Measurements from ENCODE around the gene DLG2. TPM values are rescaled to one million over a fixed set of nuclear protein-coding genes. Genes with fewer than 3 reads are reported as not detected.

DLG2 gene
- polyA plus RNA-seq, 3 donors = 0.24 to 0.39 TPM; not detected in 1

DNA sequence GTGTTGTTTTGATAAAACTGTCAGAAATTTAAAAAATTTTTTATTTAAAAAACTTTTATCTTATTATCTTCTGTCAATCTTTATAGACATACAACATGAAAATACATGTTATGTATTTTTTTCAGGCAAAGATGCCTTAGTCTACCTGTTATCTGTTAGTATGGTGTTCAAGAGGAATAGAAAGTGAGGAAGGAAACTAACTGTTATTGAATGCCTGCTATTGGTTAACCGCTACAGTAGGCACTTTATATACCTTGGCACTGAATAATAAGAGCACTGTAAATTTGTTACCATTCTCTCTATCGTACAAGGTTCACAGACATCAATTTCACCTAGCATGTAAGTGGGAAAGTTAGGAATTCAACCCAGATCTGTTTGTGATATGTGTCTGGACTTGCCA, 2068.9 kb downstream of the DLG2 start:
- Mint-ChIP-seq H3K27ac (no peak overlapping the region), H3K36me3 (no peaks in the 10 kb centered on the region), H3K4me3 (no peak overlapping the region), H3K4me1 (no peaks in the 10 kb centered on the region), H3K9me3 (peaks cover 0 to 4% (median 1%) of the 10 kb centered on the region in 7 donors), H3K27me3 (ENCODE audit: low read depth in 3 of 3) (peaks cover 0 to 2% (median 0%) of the 10 kb centered on the region in 3 donors)
- WGBS (ENCODE audit: insufficient coverage) = no CpG with 5 or more reads among the region's 2 CpGs
- no peaks in the 10 kb centered on the region for H3K4me1 ChIP-seq (ENCODE audit: control insufficient read depth in 1 of 2, insufficient read depth in 2 of 2, low read length in 2 of 2)
- no peaks in the 10 kb centered on the region for H3K9me3 ChIP-seq (replicated peaks in 1 of 2; ENCODE audit: control insufficient read depth in 1 of 2, insufficient read depth in 1 of 2, low read length in 2 of 2)
- no peaks in the 10 kb centered on the region for H3K79me2 ChIP-seq (ENCODE audit: insufficient read depth, low read length)
- no peak overlapping the region for H3K4me2 ChIP-seq (replicated peaks; ENCODE audit: extremely low read depth, low read length, poor library complexity, severe bottlenecking)
- intact Hi-C loops (cut with micrococcal nuclease) = no loop called here
- TF ChIP-seq, protein P1, sequence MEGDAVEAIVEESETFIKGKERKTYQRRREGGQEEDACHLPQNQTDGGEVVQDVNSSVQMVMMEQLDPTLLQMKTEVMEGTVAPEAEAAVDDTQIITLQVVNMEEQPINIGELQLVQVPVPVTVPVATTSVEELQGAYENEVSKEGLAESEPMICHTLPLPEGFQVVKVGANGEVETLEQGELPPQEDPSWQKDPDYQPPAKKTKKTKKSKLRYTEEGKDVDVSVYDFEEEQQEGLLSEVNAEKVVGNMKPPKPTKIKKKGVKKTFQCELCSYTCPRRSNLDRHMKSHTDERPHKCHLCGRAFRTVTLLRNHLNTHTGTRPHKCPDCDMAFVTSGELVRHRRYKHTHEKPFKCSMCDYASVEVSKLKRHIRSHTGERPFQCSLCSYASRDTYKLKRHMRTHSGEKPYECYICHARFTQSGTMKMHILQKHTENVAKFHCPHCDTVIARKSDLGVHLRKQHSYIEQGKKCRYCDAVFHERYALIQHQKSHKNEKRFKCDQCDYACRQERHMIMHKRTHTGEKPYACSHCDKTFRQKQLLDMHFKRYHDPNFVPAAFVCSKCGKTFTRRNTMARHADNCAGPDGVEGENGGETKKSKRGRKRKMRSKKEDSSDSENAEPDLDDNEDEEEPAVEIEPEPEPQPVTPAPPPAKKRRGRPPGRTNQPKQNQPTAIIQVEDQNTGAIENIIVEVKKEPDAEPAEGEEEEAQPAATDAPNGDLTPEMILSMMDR (IDR thresholded peaks at IDR 0.05) = no peak
- no peak overlapping the region for H3K9ac ChIP-seq (ENCODE audit: insufficient read depth, low read length, poor library complexity, severe bottlenecking)
- no peaks in the 10 kb centered on the region for H3K27me3 ChIP-seq (ENCODE audit: control insufficient read depth in 2 of 2, insufficient read depth in 2 of 2, low read length in 2 of 2)
- no peak overlapping the region for H3K4me3 ChIP-seq (replicated peaks in 1 of 3; ENCODE audit: low read depth in 2 of 3, low read length in 3 of 3)
- no peak for DNase-seq
- H4K20me1 ChIP-seq (ENCODE audit: insufficient read depth, low read length) = no peaks in the 10 kb centered on the region
- H3K27ac ChIP-seq (ENCODE audit: low read depth in 1 of 2, low read length in 2 of 2) = no peak overlapping the region
- no peaks in the 10 kb centered on the region for H3K36me3 ChIP-seq (replicated peaks in 1 of 2; ENCODE audit: control insufficient read depth in 1 of 2, insufficient read depth in 2 of 2, low read length in 2 of 2)
- no peak overlapping the region for H2AFZ ChIP-seq (ENCODE audit: insufficient read depth, low read depth, low read length, poor library complexity, severe bottlenecking)

GRCh38 chr11:83557653-83558052, 2069.5 kb downstream of the DLG2 start:
- intact Hi-C loops (cut with micrococcal nuclease) = no loop called here
- peaks cover 0 to 2% (median 0%) of the 10 kb centered on the region in 3 donors for H3K27me3 Mint-ChIP-seq (ENCODE audit: low read depth in 3 of 3)
- Histone ChIP-seq H3K9me3 (replicated peaks in 1 of 2; ENCODE audit: control insufficient read depth in 1 of 2, insufficient read depth in 1 of 2, low read length in 2 of 2) (no peaks in the 10 kb centered on the region), H3K4me2 (replicated peaks; ENCODE audit: extremely low read depth, low read length, poor library complexity, severe bottlenecking) (no peak overlapping the region), H4K20me1 (ENCODE audit: insufficient read depth, low read length) (no peaks in the 10 kb centered on the region), H3K4me1 (ENCODE audit: control insufficient read depth in 1 of 2, insufficient read depth in 2 of 2, low read length in 2 of 2) (no peaks in the 10 kb centered on the region), H3K9ac (ENCODE audit: insufficient read depth, low read length, poor library complexity, severe bottlenecking) (no peak overlapping the region), H3K4me3 (replicated peaks in 1 of 3; ENCODE audit: low read depth in 2 of 3, low read length in 3 of 3) (no peak overlapping the region), H3K79me2 (ENCODE audit: insufficient read depth, low read length) (no peaks in the 10 kb centered on the region), H3K27me3 (ENCODE audit: control insufficient read depth in 2 of 2, insufficient read depth in 2 of 2, low read length in 2 of 2) (no peaks in the 10 kb centered on the region), H2AFZ (ENCODE audit: insufficient read depth, low read depth, low read length, poor library complexity, severe bottlenecking) (no peak overlapping the region), H3K36me3 (replicated peaks in 1 of 2; ENCODE audit: control insufficient read depth in 1 of 2, insufficient read depth in 2 of 2, low read length in 2 of 2) (no peaks in the 10 kb centered on the region), H3K27ac (ENCODE audit: low read depth in 1 of 2, low read length in 2 of 2) (no peak overlapping the region)
- no peaks in the 10 kb centered on the region for H3K36me3 Mint-ChIP-seq
- 23% methylated on average over 1 of the region's 2 CpGs for WGBS (ENCODE audit: insufficient coverage)
- H3K27ac Mint-ChIP-seq = no peak overlapping the region
- peaks cover 0 to 4% (median 1%) of the 10 kb centered on the region in 7 donors for H3K9me3 Mint-ChIP-seq
- TF ChIP-seq, protein P1 (IDR thresholded peaks at IDR 0.05) = no peak
- no peak overlapping the region for H3K4me3 Mint-ChIP-seq
- no peaks in the 10 kb centered on the region for H3K4me1 Mint-ChIP-seq
- DNase-seq = no peak

All from CD14-positive monocyte (primary cell).